ENCODE data around the gene PLTP. TPM values are rescaled to one million over a fixed set of nuclear protein-coding genes. Genes with fewer than 3 reads are reported as not detected.
"Not testable (repeated sequence)": the region's sequence is repeated elsewhere in the genome, so short reads cannot be mapped to it uniquely, and the experiment has no call there.

PLTP gene
- total RNA-seq, 1 experiment from 2014 or later = 17.7 TPM

DNA sequence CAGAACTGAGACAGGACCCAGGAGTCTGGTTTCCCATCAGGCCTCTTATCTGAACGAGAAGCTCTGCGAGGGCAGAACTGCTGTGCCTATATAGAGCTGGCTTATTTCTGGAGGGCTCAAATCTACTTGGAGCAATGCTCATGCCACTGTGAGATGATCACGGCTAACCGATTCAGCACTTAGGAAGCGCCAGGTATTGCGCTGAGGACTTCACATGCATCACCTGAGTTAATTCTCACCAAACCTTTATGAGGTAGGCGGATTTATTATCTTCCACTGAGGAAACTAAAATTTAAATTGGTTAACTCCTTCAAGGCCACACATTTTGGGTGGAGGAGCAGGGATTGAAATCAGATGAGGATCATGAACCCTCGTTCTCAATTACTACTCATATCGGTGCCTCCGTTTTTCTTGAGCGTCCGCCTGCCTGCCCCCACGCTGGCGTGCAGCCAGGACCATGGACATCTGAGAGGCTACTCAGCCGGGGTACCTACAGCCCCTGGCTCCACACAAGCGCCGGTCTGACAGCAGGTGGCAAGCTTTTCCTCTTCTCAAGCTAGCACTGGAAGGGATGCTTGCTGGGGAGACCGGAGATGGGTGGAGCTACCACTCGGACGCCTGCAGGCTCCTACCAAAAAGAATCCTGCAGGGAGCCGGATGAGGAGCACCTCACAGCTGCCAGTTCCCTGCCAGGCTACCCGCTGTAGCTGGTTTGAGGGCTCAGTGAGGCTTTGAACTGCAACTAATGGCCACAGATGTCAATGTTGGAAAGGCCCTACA is 21.5 kb upstream of the PLTP start:
- peak; percentile 32 for ATAC-seq
- no TSS peak for BruUV-seq (replicated peaks)
- peak overlapping the region; percentile 77 to 92 for H3K4me3 ChIP-seq (ENCODE audit: low read depth in 2 of 2, low read length in 2 of 2)
- CTCF ChIA-PET = no interaction called here
- peaks cover 12% of the 10 kb centered on the region for H3K4me1 ChIP-seq (ENCODE audit: control insufficient read depth, insufficient read depth, low read length)
- intact Hi-C loops (cut with micrococcal nuclease; ENCODE audit: unreplicated experiment) = no loop called here
- no peaks in the 10 kb centered on the region for H3K9me3 ChIP-seq (ENCODE audit: control insufficient read depth, insufficient read depth, low read depth, low read length)
- no peaks in the 10 kb centered on the region for H3K27me3 ChIP-seq (ENCODE audit: control insufficient read depth, insufficient read depth, low read length)
- POLR2A ChIA-PET = interaction anchor here (0.6 kb wide), 2 partner anchors 18 to 544 kb away, joined by 3 to 13 read pairs; no protein-coding TSS in a partner anchor
- no peak for DNase-seq (ENCODE audit: low read depth, low spot score)
- H3K36me3 ChIP-seq (ENCODE audit: control insufficient read depth, insufficient read depth, low read length) = no peaks in the 10 kb centered on the region; the same call in 1 of the 2 replicates
- in situ Hi-C loops (cut with HindIII; ENCODE audit: low pct_unique_long_range_greater_than_20kb, low sequenced_read_pairs) = no loop called here
- H3K27ac ChIP-seq (ENCODE audit: low read length) = peak overlapping the region; percentile 95
- no peak for TF ChIP-seq TCF7L2 (IDR thresholded peaks at IDR 0.05; ENCODE audit: low read depth, low read length)
- no peak for TF ChIP-seq REST (IDR thresholded peaks at IDR 0.05; ENCODE audit: insufficient read depth in 1 of 2, low read depth in 2 of 2, low read length in 1 of 2)
- TF ChIP-seq CTCF (IDR thresholded peaks at IDR 0.05) = no peak
- TF ChIP-seq POLR2AphosphoS5 (IDR thresholded peaks at IDR 0.05; ENCODE audit: low read depth, low read length) = no peak
- TF ChIP-seq SIN3A (IDR thresholded peaks at IDR 0.05; ENCODE audit: borderline replicate concordance, insufficient read depth, low read depth, low read length) = no peak

GRCh38 chr20:45931680-45932079 is 19.7 kb upstream of the PLTP start:
- POLR2A ChIA-PET; BruUV-seq (replicated peaks); CTCF ChIA-PET; H3K36me3 ChIP-seq (ENCODE audit: control insufficient read depth, insufficient read depth, low read length); H3K4me1 ChIP-seq (ENCODE audit: control insufficient read depth, insufficient read depth, low read length); ATAC-seq; H3K27ac ChIP-seq (ENCODE audit: low read length); H3K9me3 ChIP-seq (ENCODE audit: control insufficient read depth, insufficient read depth, low read depth, low read length); H3K4me3 ChIP-seq (ENCODE audit: low read depth in 2 of 2, low read length in 2 of 2); intact Hi-C loops (cut with micrococcal nuclease; ENCODE audit: unreplicated experiment); DNase-seq (ENCODE audit: low read depth, low spot score); H3K27me3 ChIP-seq (ENCODE audit: control insufficient read depth, insufficient read depth, low read length); in situ Hi-C loops (cut with HindIII; ENCODE audit: low pct_unique_long_range_greater_than_20kb, low sequenced_read_pairs): not testable (repeated sequence)

Measured in Panc1 (cell line).